Caco-2 (cell line): Measurements from ENCODE around the gene COL8A2. TPM values are rescaled to one million over a fixed set of nuclear protein-coding genes. Genes with fewer than 3 reads are reported as not detected.

Source experiments
- BruUV-seq: library from RNA; stranded (reverse); fragments of 400-500 nt; replicated peaks from 2 replicates; lab custom pipeline; 2021; lab: Mats Ljungman, UMichigan
- CTCF ChIA-PET: fragments of 300-600 bp; sonication (Branson Sonifier 250); formaldehyde crosslinking; loops from one replicate; lab custom pipeline; 2022; ENCODE audit warnings: antibody characterized with exemption; lab: Charles Lee
- POLR2A ChIA-PET: fragments of 300-600 bp; sonication (Branson Sonifier 250); formaldehyde crosslinking; loops from one replicate; lab custom pipeline; 2022; ENCODE audit warnings: antibody characterized with exemption; lab: Charles Lee
- DNase-seq, 2 experiments: peaks; one replicate each; pipeline versions ENCODE4 v3.0.0 to v3.0.0-alpha.2; 2020 to 2022
- H3K27me3 ChIP-seq: replicated peaks from 2 replicates; pipeline ENCODE4 v1.6.0; 2011; ENCODE audit warnings: low read length; ENCODE audit not compliant: control insufficient read depth, insufficient read depth
- H3K36me3 ChIP-seq: 2 replicates; pipeline ENCODE4 v1.5.1; 2011; ENCODE audit warnings: low read length; ENCODE audit not compliant: control insufficient read depth, insufficient read depth
- H3K4me1 ChIP-seq: fragments of 250-450 bp; sonication (Bioruptor Pico); 2 replicates; pipeline ENCODE4 v1.5.1; 2020; ENCODE audit warnings: mild to moderate bottlenecking
- H3K4me3 ChIP-seq: 2 replicates; pipeline ENCODE4 v1.5.1; 2011; ENCODE audit warnings: low read depth, mild to moderate bottlenecking, control low read depth, low read length
- H3K9me3 ChIP-seq: fragments of 250-450 bp; sonication (Bioruptor Pico); 2 replicates; pipeline ENCODE4 v1.5.1; 2020; ENCODE audit warnings: mild to moderate bottlenecking, moderate library complexity
- H3K27ac Mint-ChIP-seq: one replicate; pipeline ENCODE4 v1.8.0; 2022; ENCODE audit warnings: mixed read lengths; ENCODE audit not compliant: unreplicated experiment
- H3K27me3 Mint-ChIP-seq: one replicate; pipeline ENCODE4 v1.8.0; 2022; ENCODE audit warnings: mixed read lengths; ENCODE audit not compliant: insufficient read depth, unreplicated experiment
- H3K36me3 Mint-ChIP-seq: one replicate; pipeline ENCODE4 v1.8.0; 2022; ENCODE audit warnings: mild to moderate bottlenecking, mixed read lengths; ENCODE audit not compliant: insufficient read depth, unreplicated experiment
- H3K4me1 Mint-ChIP-seq: one replicate; pipeline ENCODE4 v1.8.0; 2022; ENCODE audit warnings: low read depth, mixed read lengths; ENCODE audit not compliant: unreplicated experiment
- H3K4me3 Mint-ChIP-seq: one replicate; pipeline ENCODE4 v1.8.0; 2022; ENCODE audit warnings: mild to moderate bottlenecking, moderate library complexity, mixed read lengths; ENCODE audit not compliant: unreplicated experiment
- H3K9me3 Mint-ChIP-seq: one replicate; pipeline ENCODE4 v1.8.0; 2022; ENCODE audit warnings: mixed read lengths; ENCODE audit not compliant: unreplicated experiment
- CTCF ChIP-seq, 2 experiments: fragments of 200-600 bp in 1 of 2; IDR thresholded peaks; 1 replicate in 1 of 2; 2 replicates in 1 of 2; pipeline versions ENCODE4 v1.5.1 to v1.8.0; 2011 to 2022; ENCODE audit warnings: antibody characterized with exemption in 1 of 2, control low read depth in 1 of 2, inconsistent platforms in 1 of 2, low read depth in 1 of 2, low read length in 1 of 2, mild to moderate bottlenecking in 1 of 2, moderate library complexity in 1 of 2; ENCODE audit not compliant: insufficient read depth in 1 of 2, severe bottlenecking in 1 of 2, unreplicated experiment in 1 of 2
- intact Hi-C: fragments of 100-400 bp; cut with micrococcal nuclease; formaldehyde crosslinking; loops from one replicate; pipeline ENCODE4 v1.10.0; 2022; ENCODE audit not compliant: unreplicated experiment
- total RNA-seq: library from RNA; stranded (reverse); gene quantifications from 2 replicates; pipeline ENCODE4 v1.2.3, GENCODE V29; 2022

COL8A2 gene
- total RNA-seq, 1 experiment from 2014 or later = 0.18 TPM

- intact Hi-C loops = no loop called here
- no TSS peak for BruUV-seq
- TF ChIP-seq CTCF (IDR thresholded peaks at IDR 0.05; ENCODE audit: insufficient read depth in 1 of 2, low read depth in 1 of 2, low read length in 1 of 2, severe bottlenecking in 1 of 2, unreplicated experiment in 1 of 2) = no peak
- H3K4me1 ChIP-seq = no peaks in the 10 kb centered on the region
- Mint-ChIP-seq H3K4me3 (no peak overlapping the region), H3K27me3 (no peaks in the 10 kb centered on the region), H3K27ac (no peak overlapping the region), H3K9me3 (no peaks in the 10 kb centered on the region), H3K4me1 (peaks cover 6% of the 10 kb centered on the region), H3K36me3 (peaks cover 21% of the 10 kb centered on the region)
- no peak overlapping the region for H3K4me3 ChIP-seq
- no peak for DNase-seq
- POLR2A ChIA-PET = interaction anchor here (0.6 kb wide), 2 partner anchors 18 to 267 kb away, joined by 3 to 4 read pairs; no protein-coding TSS in a partner anchor
- H3K36me3 ChIP-seq = no peaks in the 10 kb centered on the region
- CTCF ChIA-PET = no interaction called here
- H3K9me3 ChIP-seq = no peaks in the 10 kb centered on the region
- no peaks in the 10 kb centered on the region for H3K27me3 ChIP-seq
Measured at GRCh38 chr1:36166938-36167905, 42.2 kb upstream of the COL8A2 start.

- ChIA-PET POLR2A (interaction anchor here (0.6 kb wide), 1 partner anchor 17 kb away, joined by 3 read pairs; no protein-coding TSS in a partner anchor), CTCF (no interaction called here)
- H3K36me3 ChIP-seq = no peaks in the 10 kb centered on the region
- H3K27me3 Mint-ChIP-seq = no peaks in the 10 kb centered on the region
- H3K9me3 ChIP-seq = no peaks in the 10 kb centered on the region
- no peaks in the 10 kb centered on the region for H3K27me3 ChIP-seq
- no peak overlapping the region for H3K4me3 ChIP-seq
- no peaks in the 10 kb centered on the region for H3K9me3 Mint-ChIP-seq
- DNase-seq = no peak
- BruUV-seq = no TSS peak
- no peaks in the 10 kb centered on the region for H3K4me1 ChIP-seq
- H3K27ac Mint-ChIP-seq = no peak overlapping the region
- no peak overlapping the region for H3K4me3 Mint-ChIP-seq
- TF ChIP-seq CTCF (IDR thresholded peaks at IDR 0.05; ENCODE audit: insufficient read depth in 1 of 2, low read depth in 1 of 2, low read length in 1 of 2, severe bottlenecking in 1 of 2, unreplicated experiment in 1 of 2) = no peak
- peaks cover 24% of the 10 kb centered on the region for H3K36me3 Mint-ChIP-seq
- peaks cover 13% of the 10 kb centered on the region for H3K4me1 Mint-ChIP-seq
- intact Hi-C loops = no loop called here
Measured at GRCh38 chr1:36166136-36166535, 41.1 kb upstream of the COL8A2 start.

GRCh38 chr1:36165145-36165544 lies 40.1 kb upstream of the COL8A2 start:
- Histone ChIP-seq H3K4me3 (no peak overlapping the region), H3K4me1 (no peaks in the 10 kb centered on the region), H3K9me3 (no peaks in the 10 kb centered on the region), H3K36me3 (no peaks in the 10 kb centered on the region), H3K27me3 (no peaks in the 10 kb centered on the region)
- H3K27ac Mint-ChIP-seq = no peak overlapping the region
- intact Hi-C loops = no loop called here
- peaks cover 24% of the 10 kb centered on the region for H3K36me3 Mint-ChIP-seq
- H3K4me1 Mint-ChIP-seq = peaks cover 13% of the 10 kb centered on the region
- no peak for TF ChIP-seq CTCF (IDR thresholded peaks at IDR 0.05; ENCODE audit: insufficient read depth in 1 of 2, low read depth in 1 of 2, low read length in 1 of 2, severe bottlenecking in 1 of 2, unreplicated experiment in 1 of 2)
- H3K27me3 Mint-ChIP-seq = no peaks in the 10 kb centered on the region
- DNase-seq = no peak
- ChIA-PET CTCF (no interaction called here), POLR2A (interaction anchor here (0.6 kb wide), 1 partner anchor 21 kb away, joined by 4 read pairs; no protein-coding TSS in a partner anchor)
- no TSS peak for BruUV-seq
- H3K4me3 Mint-ChIP-seq = no peak overlapping the region
- no peaks in the 10 kb centered on the region for H3K9me3 Mint-ChIP-seq
